Stomach (tissue), 4 donors: Measurements from ENCODE around the gene PPP1R3D.

ENCODE experiments used
- EP300 ChIP-seq: sonication (generic); formaldehyde crosslinking; IDR thresholded peaks from one replicate; pipeline ENCODE4 v1.6.1; 2017; ENCODE audit warnings: antibody characterized with exemption
- POLR2A ChIP-seq, 4 donors: fragments of 450-650 bp; IDR thresholded peaks; one replicate each; pipeline ENCODE4 v1.6.1; 2016; ENCODE audit warnings: antibody characterized with exemption in 4 of 4, control low read depth in 2 of 4, mild to moderate bottlenecking in 1 of 4, moderate library complexity in 1 of 4

DNA sequence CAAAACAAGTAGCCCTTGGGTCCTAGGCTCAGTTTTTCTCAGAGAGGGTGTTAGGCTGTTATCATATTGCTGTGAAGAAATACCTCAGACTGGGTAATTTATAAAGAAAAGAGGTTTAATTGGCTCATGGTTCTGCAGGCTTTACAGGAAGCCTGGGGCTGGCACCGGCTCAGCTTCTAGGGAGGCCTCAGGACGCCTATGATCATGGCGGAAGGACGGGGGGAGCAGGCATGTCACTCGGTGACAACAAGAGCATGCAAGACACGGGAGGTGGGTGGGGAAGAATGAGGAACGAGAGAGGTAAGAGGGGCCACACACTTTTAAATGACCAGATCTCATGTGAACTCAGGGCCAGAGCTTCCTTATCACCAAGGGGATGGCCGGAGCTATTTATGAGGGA is 45.1 kb upstream of the PPP1R3D start:
- TF ChIP-seq EP300 (no peak), POLR2A (IDR thresholded peaks at IDR 0.05) (no peak)
